Measurements from ENCODE around the gene SCUBE3.

DNA sequence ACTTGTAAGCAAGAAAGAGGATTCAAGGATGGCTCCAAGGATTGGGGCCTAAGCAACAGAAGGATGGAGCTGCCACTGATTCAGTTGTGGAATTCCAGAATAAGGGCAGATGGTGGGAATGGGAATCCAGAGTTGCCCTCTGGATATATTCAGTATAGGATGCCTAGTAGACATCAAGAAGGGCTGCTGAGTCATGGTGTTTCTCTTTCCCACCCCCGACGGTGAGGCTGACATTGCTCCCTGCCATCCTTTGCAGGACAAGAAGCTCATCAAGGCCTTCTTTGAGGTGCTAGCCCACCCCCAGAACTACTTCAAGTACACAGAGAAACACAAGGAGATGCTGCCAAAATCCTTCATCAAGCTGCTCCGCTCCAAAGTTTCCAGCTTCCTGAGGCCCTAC lies 34.5 kb downstream of the SCUBE3 start:
- TF ChIP-seq, protein P1, sequence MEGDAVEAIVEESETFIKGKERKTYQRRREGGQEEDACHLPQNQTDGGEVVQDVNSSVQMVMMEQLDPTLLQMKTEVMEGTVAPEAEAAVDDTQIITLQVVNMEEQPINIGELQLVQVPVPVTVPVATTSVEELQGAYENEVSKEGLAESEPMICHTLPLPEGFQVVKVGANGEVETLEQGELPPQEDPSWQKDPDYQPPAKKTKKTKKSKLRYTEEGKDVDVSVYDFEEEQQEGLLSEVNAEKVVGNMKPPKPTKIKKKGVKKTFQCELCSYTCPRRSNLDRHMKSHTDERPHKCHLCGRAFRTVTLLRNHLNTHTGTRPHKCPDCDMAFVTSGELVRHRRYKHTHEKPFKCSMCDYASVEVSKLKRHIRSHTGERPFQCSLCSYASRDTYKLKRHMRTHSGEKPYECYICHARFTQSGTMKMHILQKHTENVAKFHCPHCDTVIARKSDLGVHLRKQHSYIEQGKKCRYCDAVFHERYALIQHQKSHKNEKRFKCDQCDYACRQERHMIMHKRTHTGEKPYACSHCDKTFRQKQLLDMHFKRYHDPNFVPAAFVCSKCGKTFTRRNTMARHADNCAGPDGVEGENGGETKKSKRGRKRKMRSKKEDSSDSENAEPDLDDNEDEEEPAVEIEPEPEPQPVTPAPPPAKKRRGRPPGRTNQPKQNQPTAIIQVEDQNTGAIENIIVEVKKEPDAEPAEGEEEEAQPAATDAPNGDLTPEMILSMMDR (IDR thresholded peaks at IDR 0.05 in 2 of 3, conservative IDR thresholded peaks at IDR 0.05 in 1 of 3; ENCODE audit: insufficient read depth in 2 of 3, low read depth in 1 of 3, low read length in 3 of 3), result no peak
- TF ChIP-seq SIN3A (IDR thresholded peaks at IDR 0.05; ENCODE audit: borderline replicate concordance in 2 of 2, control insufficient read depth in 1 of 2, low read depth in 2 of 2, low read length in 2 of 2) (no peak), KLF6 (CRISPR knock-in tag; IDR thresholded peaks at IDR 0.05; ENCODE audit: borderline replicate concordance) (no peak), TCF3 (CRISPR knock-in tag; IDR thresholded peaks at IDR 0.05) (no peak), ZNF780A (CRISPR knock-in tag; IDR thresholded peaks at IDR 0.05) (no peak), STAT5B (CRISPR knock-in tag; IDR thresholded peaks at IDR 0.05) (no peak), POLR2A (conservative IDR thresholded peaks at IDR 0.05) (no peak), HNRNPUL1 (IDR thresholded peaks at IDR 0.05; ENCODE audit: low read length) (no peak)
- TF ChIP-seq, protein P2, sequence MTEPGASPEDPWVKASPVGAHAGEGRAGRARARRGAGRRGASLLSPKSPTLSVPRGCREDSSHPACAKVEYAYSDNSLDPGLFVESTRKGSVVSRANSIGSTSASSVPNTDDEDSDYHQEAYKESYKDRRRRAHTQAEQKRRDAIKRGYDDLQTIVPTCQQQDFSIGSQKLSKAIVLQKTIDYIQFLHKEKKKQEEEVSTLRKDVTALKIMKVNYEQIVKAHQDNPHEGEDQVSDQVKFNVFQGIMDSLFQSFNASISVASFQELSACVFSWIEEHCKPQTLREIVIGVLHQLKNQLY (CRISPR knock-in tag; conservative IDR thresholded peaks at IDR 0.05), result no peak
